Right lung (tissue), 5 donors: ENCODE results near the gene GATD1. TPM values are rescaled to one million over a fixed set of nuclear protein-coding genes. Genes with fewer than 3 reads are reported as not detected.

Experiments
- DNase-seq, 2 donors: peaks; one replicate each; pipeline ENCODE4 v3.0.0-alpha.2; 2013
- polyA plus RNA-seq, 5 donors: library from polyadenylated mRNA; unstranded; fragments of 120-200 nt; gene quantifications; one replicate each; pipeline versions ENCODE4 v1.2.1 to v1.2.3, GENCODE V29; 2013; ENCODE audit warnings: inconsistent platforms in 1 of 5, low replicate concordance in 1 of 5; ENCODE audit not compliant: insufficient read length in 5 of 5, insufficient read depth in 1 of 5

GATD1 gene
- polyA plus RNA-seq, 5 donors, result 41.4 to 80.2 (median 61.8) TPM

GRCh38 chr11:782264-783174 is 5.2 kb upstream of the GATD1 start:
- DNase-seq, result no peak

GRCh38 chr11:779955-780532 is 2.8 kb upstream of the GATD1 start:
- no peak for DNase-seq

GRCh38 chr11:778976-779954 is 2.0 kb upstream of the GATD1 start:
- no peak for DNase-seq

GRCh38 chr11:776561-777287 is 563 bp downstream of the GATD1 start:
- no peak for DNase-seq

- DNase-seq, result no peak
Observed at GRCh38 chr11:776263-776560, 1.1 kb downstream of the GATD1 start.

GRCh38 chr11:774873-775592 is 2.3 kb downstream of the GATD1 start:
- no peak for DNase-seq

GRCh38 chr11:773830-774229 is 3.5 kb downstream of the GATD1 start:
- no peak for DNase-seq

- DNase-seq, result no peak
Observed at GRCh38 chr11:773425-773824, 3.9 kb downstream of the GATD1 start.

- no peak for DNase-seq
Observed at GRCh38 chr11:772429-773390, 4.6 kb downstream of the GATD1 start.

GRCh38 chr11:771617-772204 is 5.6 kb downstream of the GATD1 start:
- no peak for DNase-seq

GRCh38 chr11:770642-771616 is 6.4 kb downstream of the GATD1 start:
- no peak for DNase-seq

GRCh38 chr11:769887-770641 is 7.2 kb downstream of the GATD1 start:
- no peak for DNase-seq

- DNase-seq, result no peak
Observed at GRCh38 chr11:767238-767637, 10.0 kb downstream of the GATD1 start.

- no peak for DNase-seq
Observed at GRCh38 chr11:766936-767210, 10.4 kb downstream of the GATD1 start.

- no peak for DNase-seq
Observed at GRCh38 chr11:766106-766935, 11.0 kb downstream of the GATD1 start.

GRCh38 chr11:765802-766091 is 11.5 kb downstream of the GATD1 start:
- no peak for DNase-seq
